ENCODE results near the gene ELMO1. TPM values are rescaled to one million over a fixed set of nuclear protein-coding genes. Genes with fewer than 3 reads are reported as not detected.

The ELMO1 gene
- total RNA-seq, 1 experiment from 2014 or later: 1.1 TPM

GRCh38 chr7:36966636-36967035 lies 482.0 kb downstream of the ELMO1 start:
- no TSS peak for BruUV-seq (replicated peaks)
- ChIA-PET RAD21 (ENCODE audit: low non-redundant PET in 1 of 2, low total read pairs in 2 of 2, uncharacterized antibody in 2 of 2, unreplicated experiment in 2 of 2) (interaction anchor here (1.4 to 2.1 kb wide), 4 partner anchors 215 to 479 kb away, joined by 6 to 31 read pairs (median 14); no protein-coding TSS in a partner anchor), POLR2A (interaction anchor here (1.1 kb wide), 1 partner anchor 14 kb away, joined by 3 read pairs; no protein-coding TSS in a partner anchor), CTCF (interaction anchor here (0.8 to 3.3 kb wide), 17 partner anchors 10 to 495 kb away, joined by 3 to 105 read pairs (median 6); no protein-coding TSS in a partner anchor)
- Histone ChIP-seq H3K4me1 (ENCODE audit: control insufficient read depth in 1 of 2, insufficient read depth in 2 of 2, low read length in 2 of 2) (peaks cover 0 to 14% of the 10 kb centered on the region in 2 experiments; a peak in 2 of 4 replicates), H3K27me3 (ENCODE audit: insufficient read depth, low read length) (no peaks in the 10 kb centered on the region), H4K20me1 (ENCODE audit: insufficient read depth) (no peaks in the 10 kb centered on the region), H3K9ac (ENCODE audit: low read length) (no peak overlapping the region), H3K36me3 (ENCODE audit: control insufficient read depth in 1 of 2, insufficient read depth in 2 of 2, low read length in 2 of 2) (no peaks in the 10 kb centered on the region), H2AFZ (ENCODE audit: low read depth, low read length, poor library complexity, severe bottlenecking) (no peak overlapping the region), H3K79me2 (ENCODE audit: insufficient read depth, low read length) (no peaks in the 10 kb centered on the region), H3K9me3 (ENCODE audit: control insufficient read depth in 1 of 2, insufficient read depth in 1 of 2, low read depth in 1 of 2, low read length in 2 of 2) (no peaks in the 10 kb centered on the region), H3K9me2 (ENCODE audit: insufficient read depth) (no peaks in the 10 kb centered on the region), H3K27ac (ENCODE audit: low read depth, low read length) (no peak overlapping the region), H3K4me2 (ENCODE audit: low read length) (no peak overlapping the region), H3K4me3 (replicated peaks in 1 of 2; ENCODE audit: low read depth in 1 of 2, low read length in 2 of 2) (no peak overlapping the region)
- intact Hi-C loops (cut with micrococcal nuclease): loop anchor here (1.0 to 10.0 kb wide), 4 partner anchors 216 to 479 kb away; no protein-coding TSS in a partner anchor
- ATAC-seq (no peak), DNase-seq (ENCODE audit: low read depth, low spot score) (no peak)
- TF ChIP-seq EZH2 (IDR thresholded peaks at IDR 0.05): no peak
- TF ChIP-seq POLR2A (IDR thresholded peaks at IDR 0.05; ENCODE audit: borderline replicate concordance, extremely low read depth, insufficient read depth, insufficient read length): no peak
- TF ChIP-seq SP1 (IDR thresholded peaks at IDR 0.05; ENCODE audit: low read depth): no peak
- no peak for TF ChIP-seq ZNF274 (IDR thresholded peaks at IDR 0.05; ENCODE audit: low read depth, low read length)
- TF ChIP-seq YY1 (IDR thresholded peaks at IDR 0.05; ENCODE audit: extremely low read depth, insufficient replicate concordance, low read depth, low read length): no peak
- no peak for TF ChIP-seq ATF3 (IDR thresholded peaks at IDR 0.05)
- TF ChIP-seq, protein P1, sequence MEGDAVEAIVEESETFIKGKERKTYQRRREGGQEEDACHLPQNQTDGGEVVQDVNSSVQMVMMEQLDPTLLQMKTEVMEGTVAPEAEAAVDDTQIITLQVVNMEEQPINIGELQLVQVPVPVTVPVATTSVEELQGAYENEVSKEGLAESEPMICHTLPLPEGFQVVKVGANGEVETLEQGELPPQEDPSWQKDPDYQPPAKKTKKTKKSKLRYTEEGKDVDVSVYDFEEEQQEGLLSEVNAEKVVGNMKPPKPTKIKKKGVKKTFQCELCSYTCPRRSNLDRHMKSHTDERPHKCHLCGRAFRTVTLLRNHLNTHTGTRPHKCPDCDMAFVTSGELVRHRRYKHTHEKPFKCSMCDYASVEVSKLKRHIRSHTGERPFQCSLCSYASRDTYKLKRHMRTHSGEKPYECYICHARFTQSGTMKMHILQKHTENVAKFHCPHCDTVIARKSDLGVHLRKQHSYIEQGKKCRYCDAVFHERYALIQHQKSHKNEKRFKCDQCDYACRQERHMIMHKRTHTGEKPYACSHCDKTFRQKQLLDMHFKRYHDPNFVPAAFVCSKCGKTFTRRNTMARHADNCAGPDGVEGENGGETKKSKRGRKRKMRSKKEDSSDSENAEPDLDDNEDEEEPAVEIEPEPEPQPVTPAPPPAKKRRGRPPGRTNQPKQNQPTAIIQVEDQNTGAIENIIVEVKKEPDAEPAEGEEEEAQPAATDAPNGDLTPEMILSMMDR (IDR thresholded peaks at IDR 0.05 in 2 of 3, conservative IDR thresholded peaks at IDR 0.05 in 1 of 3; ENCODE audit: borderline replicate concordance in 1 of 3, insufficient read depth in 1 of 3, low read depth in 2 of 3, low read length in 2 of 3): no peak
- TF ChIP-seq CEBPB (IDR thresholded peaks at IDR 0.05; ENCODE audit: low read depth): no peak
- TF ChIP-seq ZBTB33 (IDR thresholded peaks at IDR 0.05; ENCODE audit: extremely low read depth, insufficient replicate concordance, low read length): no peak
- no peak for TF ChIP-seq ZFX (IDR thresholded peaks at IDR 0.05)
- no peak for TF ChIP-seq EZH2phosphoT487 (IDR thresholded peaks at IDR 0.05; ENCODE audit: borderline replicate concordance)
- TF ChIP-seq, protein P2, sequence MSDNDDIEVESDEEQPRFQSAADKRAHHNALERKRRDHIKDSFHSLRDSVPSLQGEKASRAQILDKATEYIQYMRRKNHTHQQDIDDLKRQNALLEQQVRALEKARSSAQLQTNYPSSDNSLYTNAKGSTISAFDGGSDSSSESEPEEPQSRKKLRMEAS (IDR thresholded peaks at IDR 0.05): no peak
- no peak for TF ChIP-seq TCF7L2 (IDR thresholded peaks at IDR 0.05; ENCODE audit: borderline replicate concordance, extremely low read depth, insufficient read depth, insufficient read length)
- TF ChIP-seq RAD21 (IDR thresholded peaks at IDR 0.05; ENCODE audit: low read depth): no peak
- TF ChIP-seq CBX3 (IDR thresholded peaks at IDR 0.05; ENCODE audit: low read depth): no peak
- TF ChIP-seq SRF (IDR thresholded peaks at IDR 0.05; ENCODE audit: low read depth): no peak
- no peak for TF ChIP-seq POLR2AphosphoS5 (IDR thresholded peaks at IDR 0.05; ENCODE audit: low read depth, low read length)
- no peak for TF ChIP-seq ELF1 (IDR thresholded peaks at IDR 0.05; ENCODE audit: borderline replicate concordance, low read depth)
- TF ChIP-seq FOSL1 (IDR thresholded peaks at IDR 0.05; ENCODE audit: low read depth): no peak
- TF ChIP-seq SIN3A (IDR thresholded peaks at IDR 0.05; ENCODE audit: low read depth): no peak
